H1 (cell line): ENCODE measurements around the gene SLC23A2. TPM values are rescaled to one million over a fixed set of nuclear protein-coding genes. Genes with fewer than 3 reads are reported as not detected.

Experiments
- NANOG ChIP-seq: IDR thresholded peaks from 2 replicates; pipeline ENCODE4 v1.6.1; 2011; ENCODE audit warnings: low read length, low read depth, mild to moderate bottlenecking, inconsistent platforms; ENCODE audit not compliant: insufficient read depth, poor library complexity, severe bottlenecking
- SUZ12 ChIP-seq: fragments of 200-600 bp; sonication (generic); IDR thresholded peaks from 2 replicates; pipeline ENCODE4 v1.6.1; 2012; ENCODE audit warnings: mild to moderate bottlenecking, inconsistent platforms, low read length, moderate library complexity, mixed read lengths
- TAF7 ChIP-seq: optimal IDR thresholded peaks from 2 replicates; pipeline ENCODE3; 2011; ENCODE audit warnings: low read depth, mild to moderate bottlenecking, inconsistent platforms, low read length, moderate library complexity, borderline replicate concordance
- polyA plus RNA-seq, 7 experiments: library from polyadenylated mRNA; depleted of rRNA in 3 of 7; stranded (reverse) in 5 of 7; unstranded in 2 of 7; fragments of >200 nt in 5 of 7; fragments of 200-250 nt in 2 of 7; gene quantifications; 1 replicate in 5 of 7; 2 replicates in 1 of 7; 4 replicates in 1 of 7; pipeline versions ENCODE4 v1.2.1 to v1.2.3, GENCODE V29; 2011 to 2013; ENCODE audit warnings: missing spikeins in 2 of 7, mixed read lengths in 2 of 7
- total RNA-seq: library from RNA; stranded (reverse); fragmentation: NEBNext Ultra II Directional; extraction: Animal tissue kit (Norgen Biotek cat#: 25700); gene quantifications from 2 replicates; pipeline ENCODE4 v1.2.1, GENCODE V29; 2021
- TF ChIP-seq, protein P1 (sequence below), 3 experiments: IDR thresholded peaks; 1 replicate in 2 of 3; 2 replicates in 1 of 3; pipeline versions ENCODE4 v1.5.1 to v1.6.1; 2011; ENCODE audit warnings: low read length in 3 of 3, mild to moderate bottlenecking in 3 of 3, inconsistent platforms in 2 of 3, low read depth in 1 of 3, moderate library complexity in 1 of 3; ENCODE audit not compliant: insufficient read depth in 1 of 3; ENCODE audit errors: control extremely low read depth in 1 of 3

Gene SLC23A2
- total and polyA plus RNA-seq, 2 of the 8 experiments (the other 6 are each of a cell fraction or from before 2014, with no cell fraction given): 17.0 to 18.6 TPM

DNA sequence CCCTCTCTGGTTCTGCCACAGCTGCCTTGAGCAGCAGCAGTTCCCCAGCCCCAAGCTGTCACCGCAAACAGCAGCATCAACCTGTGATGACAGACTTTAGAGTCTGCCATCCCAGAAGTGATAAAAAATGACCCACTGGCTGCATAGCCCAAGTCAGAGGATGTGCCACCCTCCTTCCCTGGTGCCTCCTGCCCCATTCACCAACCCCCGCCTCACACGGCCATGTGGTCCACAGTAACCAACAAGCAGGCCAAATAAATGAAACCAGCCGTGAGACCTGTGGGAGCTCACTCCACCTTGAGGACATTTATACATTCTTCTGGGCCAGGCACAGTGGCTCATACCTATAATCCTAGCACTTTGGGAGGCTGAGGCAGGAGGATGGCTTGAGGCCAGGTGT lies 181.4 kb downstream of the SLC23A2 start (continued):
- TF ChIP-seq SUZ12 (no peak), TAF7 (no peak), NANOG (no peak)
- TF ChIP-seq, protein P1, sequence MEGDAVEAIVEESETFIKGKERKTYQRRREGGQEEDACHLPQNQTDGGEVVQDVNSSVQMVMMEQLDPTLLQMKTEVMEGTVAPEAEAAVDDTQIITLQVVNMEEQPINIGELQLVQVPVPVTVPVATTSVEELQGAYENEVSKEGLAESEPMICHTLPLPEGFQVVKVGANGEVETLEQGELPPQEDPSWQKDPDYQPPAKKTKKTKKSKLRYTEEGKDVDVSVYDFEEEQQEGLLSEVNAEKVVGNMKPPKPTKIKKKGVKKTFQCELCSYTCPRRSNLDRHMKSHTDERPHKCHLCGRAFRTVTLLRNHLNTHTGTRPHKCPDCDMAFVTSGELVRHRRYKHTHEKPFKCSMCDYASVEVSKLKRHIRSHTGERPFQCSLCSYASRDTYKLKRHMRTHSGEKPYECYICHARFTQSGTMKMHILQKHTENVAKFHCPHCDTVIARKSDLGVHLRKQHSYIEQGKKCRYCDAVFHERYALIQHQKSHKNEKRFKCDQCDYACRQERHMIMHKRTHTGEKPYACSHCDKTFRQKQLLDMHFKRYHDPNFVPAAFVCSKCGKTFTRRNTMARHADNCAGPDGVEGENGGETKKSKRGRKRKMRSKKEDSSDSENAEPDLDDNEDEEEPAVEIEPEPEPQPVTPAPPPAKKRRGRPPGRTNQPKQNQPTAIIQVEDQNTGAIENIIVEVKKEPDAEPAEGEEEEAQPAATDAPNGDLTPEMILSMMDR (IDR thresholded peaks at IDR 0.05; ENCODE audit: control extremely low read depth in 1 of 3, insufficient read depth in 1 of 3, low read depth in 1 of 3, low read length in 3 of 3): no peak
